Natural killer cell treated with Interleukin-12 subunit alpha and Interleukin-12 subunit beta and Interleukin-15 and Interleukin-18, amount 100 ng/mL, for 72 hours (primary cell): ENCODE data around the gene PANK4. TPM values are rescaled to one million over a fixed set of nuclear protein-coding genes. Genes with fewer than 3 reads are reported as not detected.

Experiments
- ATAC-seq, 2 donors: fragments of 150-1000 bp; cut with Tn5 transposase in 1 of 2; sonication (Bioruptor Pico), chemical (Tn5 transposase) in 1 of 2; 2 replicates each; pipeline ENCODE4 v1.10.0; 2021
- DNase-seq: peaks from one replicate; pipeline ENCODE4 v3.0.0; 2022; ENCODE audit warnings: low spot score
- H3K27ac Mint-ChIP-seq, 2 donors: 1 replicate in 1 of 2; 2 replicates in 1 of 2; pipeline ENCODE4 v1.8.0; 2022; ENCODE audit warnings: mixed read lengths in 2 of 2, mild to moderate bottlenecking in 1 of 2, moderate library complexity in 1 of 2
- H3K27me3 Mint-ChIP-seq, 2 donors: 1 replicate in 1 of 2; 2 replicates in 1 of 2; pipeline ENCODE4 v1.8.0; 2022; ENCODE audit warnings: mixed read lengths in 2 of 2
- H3K36me3 Mint-ChIP-seq: one replicate; pipeline ENCODE4 v1.8.0; 2022; ENCODE audit warnings: mixed read lengths
- H3K4me1 Mint-ChIP-seq, 2 donors: 1 replicate in 1 of 2; 2 replicates in 1 of 2; pipeline ENCODE4 v1.8.0; 2022; ENCODE audit warnings: low read depth in 2 of 2, mixed read lengths in 2 of 2, mild to moderate bottlenecking in 1 of 2
- H3K4me3 Mint-ChIP-seq: one replicate; pipeline ENCODE4 v1.8.0; 2022; ENCODE audit warnings: mixed read lengths
- H3K9me3 Mint-ChIP-seq: 2 replicates; pipeline ENCODE4 v1.8.0; 2022; ENCODE audit warnings: mixed read lengths
- total RNA-seq, 2 donors: library from RNA; stranded (reverse); gene quantifications; one replicate each; pipeline ENCODE4 v1.2.3, GENCODE V29; 2022

Gene PANK4
- total RNA-seq, 2 donors from 2014 or later = 37.7 to 70.5 TPM

- Mint-ChIP-seq H3K4me1 (peaks cover 0 to 12% of the 10 kb centered on the region in 2 donors), H3K4me3 (no peak overlapping the region)
- ATAC-seq = no peak
Observed at GRCh38 chr1:2544875-2545640, 18.7 kb upstream of the PANK4 start.

GRCh38 chr1:2544093-2544874, 17.9 kb upstream of the PANK4 start:
- Mint-ChIP-seq H3K36me3 (no peaks in the 10 kb centered on the region), H3K4me3 (no peak overlapping the region), H3K4me1 (peaks cover 0 to 10% of the 10 kb centered on the region in 2 donors), H3K27me3 (no peaks in the 10 kb centered on the region), H3K9me3 (no peaks in the 10 kb centered on the region), H3K27ac (no peak overlapping the region)
- ATAC-seq (no peak), DNase-seq (no peak)

More at GRCh38 chr1:2544875-2545640, 18.7 kb upstream of the PANK4 start:
- H3K27ac Mint-ChIP-seq = no peak overlapping the region
- H3K36me3 Mint-ChIP-seq = no peaks in the 10 kb centered on the region
- H3K27me3 Mint-ChIP-seq = no peaks in the 10 kb centered on the region
- DNase-seq = no peak
- no peaks in the 10 kb centered on the region for H3K9me3 Mint-ChIP-seq

GRCh38 chr1:2543543-2544092, 17.2 kb upstream of the PANK4 start:
- ATAC-seq = no peak
- H3K4me3 Mint-ChIP-seq = no peak overlapping the region
- no peak for DNase-seq
- H3K9me3 Mint-ChIP-seq = no peaks in the 10 kb centered on the region
- peaks cover 0 to 6% of the 10 kb centered on the region in 2 donors for H3K4me1 Mint-ChIP-seq
- no peak overlapping the region for H3K27ac Mint-ChIP-seq
- no peaks in the 10 kb centered on the region for H3K36me3 Mint-ChIP-seq
- H3K27me3 Mint-ChIP-seq = no peaks in the 10 kb centered on the region

- Mint-ChIP-seq H3K27me3 (no peaks in the 10 kb centered on the region), H3K36me3 (no peaks in the 10 kb centered on the region), H3K4me3 (no peak overlapping the region), H3K9me3 (no peaks in the 10 kb centered on the region), H3K27ac (no peak overlapping the region), H3K4me1 (peaks cover 0 to 4% of the 10 kb centered on the region in 2 donors)
- DNase-seq (no peak), ATAC-seq (no peak)
Observed at GRCh38 chr1:2542246-2542915, 16.0 kb upstream of the PANK4 start.

- ATAC-seq = no peak
- H3K4me3 Mint-ChIP-seq = no peak overlapping the region
- H3K27me3 Mint-ChIP-seq = no peaks in the 10 kb centered on the region
- no peak overlapping the region for H3K27ac Mint-ChIP-seq
- DNase-seq = no peak
- peaks cover 0 to 1% of the 10 kb centered on the region in 2 donors for H3K4me1 Mint-ChIP-seq
- H3K9me3 Mint-ChIP-seq = no peaks in the 10 kb centered on the region
- H3K36me3 Mint-ChIP-seq = no peaks in the 10 kb centered on the region
Observed at GRCh38 chr1:2541619-2542245, 15.3 kb upstream of the PANK4 start.

- no peaks in the 10 kb centered on the region for H3K9me3 Mint-ChIP-seq
- H3K36me3 Mint-ChIP-seq = no peaks in the 10 kb centered on the region
- H3K27me3 Mint-ChIP-seq = peaks cover 0 to 3% of the 10 kb centered on the region in 2 donors
- ATAC-seq (no peak), DNase-seq (no peak)
- H3K4me3 Mint-ChIP-seq = no peak overlapping the region
- H3K27ac Mint-ChIP-seq = no peak overlapping the region
- H3K4me1 Mint-ChIP-seq = no peaks in the 10 kb centered on the region
Observed at GRCh38 chr1:2540816-2541492, 14.6 kb upstream of the PANK4 start.

GRCh38 chr1:2539312-2539907, 13.0 kb upstream of the PANK4 start:
- Mint-ChIP-seq H3K27ac (no peak overlapping the region), H3K36me3 (no peaks in the 10 kb centered on the region), H3K4me3 (no peak overlapping the region), H3K4me1 (no peaks in the 10 kb centered on the region), H3K9me3 (no peaks in the 10 kb centered on the region), H3K27me3 (peaks cover 0 to 7% of the 10 kb centered on the region in 2 donors)
- DNase-seq = no peak
- ATAC-seq = peak in 1 of 2 donors; percentile 42

- H3K9me3 Mint-ChIP-seq = no peaks in the 10 kb centered on the region
- no peak overlapping the region for H3K27ac Mint-ChIP-seq
- no peak overlapping the region for H3K4me3 Mint-ChIP-seq
- H3K27me3 Mint-ChIP-seq = peaks cover 0 to 7% of the 10 kb centered on the region in 2 donors
- no peak for DNase-seq
- no peak for ATAC-seq
- H3K4me1 Mint-ChIP-seq = no peaks in the 10 kb centered on the region
- no peaks in the 10 kb centered on the region for H3K36me3 Mint-ChIP-seq
Observed at GRCh38 chr1:2538872-2539271, 12.5 kb upstream of the PANK4 start.

- DNase-seq (no peak), ATAC-seq (no peak)
- H3K27ac Mint-ChIP-seq = no peak overlapping the region
- H3K36me3 Mint-ChIP-seq = no peaks in the 10 kb centered on the region
- peaks cover 0 to 7% of the 10 kb centered on the region in 2 donors for H3K27me3 Mint-ChIP-seq
- no peaks in the 10 kb centered on the region for H3K4me1 Mint-ChIP-seq
- H3K4me3 Mint-ChIP-seq = no peak overlapping the region
- H3K9me3 Mint-ChIP-seq = no peaks in the 10 kb centered on the region
Observed at GRCh38 chr1:2538376-2538775, 12.0 kb upstream of the PANK4 start.

- Mint-ChIP-seq H3K4me3 (no peak overlapping the region), H3K4me1 (no peaks in the 10 kb centered on the region), H3K27ac (no peak overlapping the region), H3K9me3 (no peaks in the 10 kb centered on the region), H3K36me3 (no peaks in the 10 kb centered on the region), H3K27me3 (peaks cover 0 to 7% of the 10 kb centered on the region in 2 donors)
- ATAC-seq (no peak), DNase-seq (no peak)
Observed at GRCh38 chr1:2537784-2538115, 11.4 kb upstream of the PANK4 start.

GRCh38 chr1:2535981-2536380, 9.6 kb upstream of the PANK4 start:
- Mint-ChIP-seq H3K36me3 (no peaks in the 10 kb centered on the region), H3K27ac (no peak overlapping the region), H3K9me3 (no peaks in the 10 kb centered on the region), H3K4me3 (no peak overlapping the region), H3K27me3 (peaks cover 0 to 7% of the 10 kb centered on the region in 2 donors), H3K4me1 (no peaks in the 10 kb centered on the region)
- DNase-seq = no peak
- no peak for ATAC-seq

- H3K36me3 Mint-ChIP-seq = no peaks in the 10 kb centered on the region
- ATAC-seq = no peak
- no peaks in the 10 kb centered on the region for H3K9me3 Mint-ChIP-seq
- H3K27me3 Mint-ChIP-seq = peaks cover 0 to 7% of the 10 kb centered on the region in 2 donors
- H3K4me1 Mint-ChIP-seq = no peaks in the 10 kb centered on the region
- DNase-seq = no peak
- no peak overlapping the region for H3K27ac Mint-ChIP-seq
- no peak overlapping the region for H3K4me3 Mint-ChIP-seq
Observed at GRCh38 chr1:2535455-2535854, 9.1 kb upstream of the PANK4 start.
